ENCODE results near the gene NXPH3. TPM values are rescaled to one million over a fixed set of nuclear protein-coding genes. Genes with fewer than 3 reads are reported as not detected.
A peak's percentile ranks its signal among the peaks of the same experiment; 100 is the strongest.

Gene NXPH3
- total RNA-seq, 4 donors from 2014 or later = 0.53 to 3.8 (median 1.5) TPM

- no peaks in the 10 kb centered on the region for H3K9me3 ChIP-seq
- no peak for DNase-seq
- TF ChIP-seq POLR2A (IDR thresholded peaks at IDR 0.05) = no peak
- TF ChIP-seq CTCF (IDR thresholded peaks at IDR 0.05) = no peak
- no peak overlapping the region for H3K4me3 ChIP-seq
- H3K27ac ChIP-seq = peak overlapping the region in 1 of 4 donors; percentile 17
- H3K27me3 ChIP-seq = peaks cover 0 to 45% (median 0%) of the 10 kb centered on the region in 4 donors
- H3K36me3 ChIP-seq = no peaks in the 10 kb centered on the region
- intact Hi-C loops (cut with DNase I) = loop anchor here (10.0 kb wide), 2 partner anchors 196 to 416 kb away; partner anchors contain the start of gene DLX3
- peaks cover 25 to 59% (median 28%) of the 10 kb centered on the region in 3 donors for H3K4me1 ChIP-seq
- 84% methylated on average over 9 of the region's 13 CpGs; no CpG with 5 or more reads in 1 of the 2 donors for WGBS, 2 donors
These were observed 2.7 kb downstream of the NXPH3 start for GRCh38 chr17:49578414-49578813.

- DNase-seq = no peak
- 74 to 83% methylated on average over 7 to 10 of the region's 17 CpGs for WGBS, 2 donors
- H3K4me1 ChIP-seq = peaks cover 25 to 55% (median 26%) of the 10 kb centered on the region in 3 donors
- peaks cover 0 to 45% (median 0%) of the 10 kb centered on the region in 4 donors for H3K27me3 ChIP-seq
- peak overlapping the region in 1 of 4 donors; percentile 14 for H3K27ac ChIP-seq
- intact Hi-C loops (cut with DNase I) = loop anchor here (10.0 kb wide), 2 partner anchors 196 to 416 kb away; partner anchors contain the start of gene DLX3
- H3K36me3 ChIP-seq = no peaks in the 10 kb centered on the region
- no peak for TF ChIP-seq CTCF (IDR thresholded peaks at IDR 0.05)
- no peak for TF ChIP-seq POLR2A (IDR thresholded peaks at IDR 0.05)
- no peak overlapping the region for H3K4me3 ChIP-seq
- H3K9me3 ChIP-seq = no peaks in the 10 kb centered on the region
These were observed 3.4 kb downstream of the NXPH3 start for GRCh38 chr17:49578952-49579500.

- H3K4me1 ChIP-seq = peaks cover 23 to 50% (median 25%) of the 10 kb centered on the region in 3 donors
- intact Hi-C loops (cut with DNase I) = loop anchor here (10.0 kb wide), 2 partner anchors 195 to 415 kb away; partner anchors contain the start of gene DLX3
- no peaks in the 10 kb centered on the region for H3K36me3 ChIP-seq
- no peaks in the 10 kb centered on the region for H3K9me3 ChIP-seq
- no peak overlapping the region for H3K4me3 ChIP-seq
- no peak for TF ChIP-seq CTCF (IDR thresholded peaks at IDR 0.05)
- no peak for TF ChIP-seq POLR2A (IDR thresholded peaks at IDR 0.05)
- DNase-seq = no peak
- WGBS, 2 donors = 77 to 90% methylated on average over 2 to 3 of the region's 5 CpGs
- H3K27ac ChIP-seq = peak overlapping the region in 1 of 4 donors; percentile 14
- H3K27me3 ChIP-seq = peaks cover 0 to 41% (median 0%) of the 10 kb centered on the region in 4 donors
These were observed 3.9 kb downstream of the NXPH3 start for GRCh38 chr17:49579522-49579921.

- 58 to 100% methylated on average over 6 to 13 of the region's 21 CpGs for WGBS, 2 donors
- no peak overlapping the region for H3K27ac ChIP-seq
- H3K4me3 ChIP-seq = no peak overlapping the region
- TF ChIP-seq CTCF (IDR thresholded peaks at IDR 0.05) (no peak), POLR2A (IDR thresholded peaks at IDR 0.05) (no peak)
- H3K9me3 ChIP-seq = no peaks in the 10 kb centered on the region
- DNase-seq = no peak
- H3K27me3 ChIP-seq = peaks cover 0 to 34% (median 0%) of the 10 kb centered on the region in 4 donors
- peaks cover 19 to 43% (median 24%) of the 10 kb centered on the region in 3 donors for H3K4me1 ChIP-seq
- no peaks in the 10 kb centered on the region for H3K36me3 ChIP-seq
- intact Hi-C loops (cut with DNase I) = no loop called here
These were observed 4.5 kb downstream of the NXPH3 start for GRCh38 chr17:49580055-49580721.

All from esophagus squamous epithelium (tissue), 5 donors.